H1 (cell line): ENCODE measurements around the gene MCF2L2. TPM values are rescaled to one million over a fixed set of nuclear protein-coding genes. Genes with fewer than 3 reads are reported as not detected.

Experiments
- CTCF ChIA-PET: fragments of 300-600 bp; sonication (Branson Sonifier 250); formaldehyde crosslinking; loops from one replicate; lab custom pipeline; 2021; ENCODE audit not compliant: partially characterized antibody; lab: Charles Lee
- POLR2A ChIA-PET: fragments of 300-600 bp; sonication (Branson Sonifier 250); formaldehyde crosslinking; loops from one replicate; lab custom pipeline; 2021; ENCODE audit warnings: inconsistent platforms; ENCODE audit not compliant: partially characterized antibody; lab: Charles Lee
- DNase-seq, 2 experiments: peaks; one replicate each; pipeline versions ENCODE4 v3.0.0 to v3.0.0-alpha.2; 2010 to 2022; ENCODE audit warnings: low spot score in 2 of 2, low read depth in 1 of 2, mixed read lengths in 1 of 2
- FAIRE-seq: peaks from 2 replicates; lab custom pipeline; 2011; peaks lifted over from hg19 to GRCh38; lab: Jason Lieb, UNC
- H2AFZ ChIP-seq: 2 replicates; pipeline ENCODE4 v1.8.1; 2012; ENCODE audit warnings: low read length, inconsistent platforms
- H2AK5ac ChIP-seq: 2 replicates; pipeline ENCODE4 v1.6.1; 2013; ENCODE audit warnings: low read depth, low read length
- H2BK120ac ChIP-seq: replicated peaks from 2 replicates; pipeline ENCODE3; 2013; ENCODE audit warnings: low read depth, low read length, inconsistent platforms
- H2BK12ac ChIP-seq: 2 replicates; pipeline ENCODE4 v1.6.1; 2013; ENCODE audit warnings: low read depth, low read length
- H2BK15ac ChIP-seq: 2 replicates; pipeline ENCODE4 v1.6.1; 2013; ENCODE audit warnings: low read length
- H2BK20ac ChIP-seq: 2 replicates; pipeline ENCODE4 v1.6.1; 2013; ENCODE audit warnings: low read length
- H2BK5ac ChIP-seq: 2 replicates; pipeline ENCODE4 v1.6.1; 2013; ENCODE audit warnings: low read depth, low read length
- H3K14ac ChIP-seq: 2 replicates; pipeline ENCODE4 v1.6.1; 2013; ENCODE audit warnings: inconsistent platforms; ENCODE audit not compliant: insufficient read length
- H3K18ac ChIP-seq: 2 replicates; pipeline ENCODE4 v1.6.1; 2013; ENCODE audit warnings: low read length; ENCODE audit errors: extremely low read depth
- H3K23ac ChIP-seq: 2 replicates; pipeline ENCODE4 v1.6.1; 2013; ENCODE audit warnings: inconsistent platforms; ENCODE audit not compliant: insufficient read length
- H3K23me2 ChIP-seq: 2 replicates; pipeline ENCODE4 v1.6.1; 2013; ENCODE audit warnings: low read depth, low read length
- H3K27ac ChIP-seq: 2 replicates; pipeline ENCODE4 v1.6.1; 2011; ENCODE audit warnings: low read depth, low read length, inconsistent platforms
- H3K27me3 ChIP-seq, 4 experiments: replicated peaks in 1 of 4; 1 replicate in 1 of 4; 2 replicates in 3 of 4; pipeline versions ENCODE4 v1.6.1 to v1.8.1; 2011 to 2013; ENCODE audit warnings: low read length in 3 of 4, mild to moderate bottlenecking in 3 of 4, inconsistent platforms in 2 of 4, mixed read lengths in 2 of 4, moderate library complexity in 1 of 4; ENCODE audit not compliant: control insufficient read depth in 3 of 4, insufficient read depth in 3 of 4; ENCODE audit errors: extremely low read depth in 1 of 4
- H3K36me3 ChIP-seq, 4 experiments: 2 replicates each; pipeline versions ENCODE4 v1.6.1 to v1.8.1; 2011 to 2013; ENCODE audit warnings: mild to moderate bottlenecking in 4 of 4, low read length in 3 of 4, moderate library complexity in 2 of 4, control low read depth in 1 of 4, inconsistent platforms in 1 of 4; ENCODE audit not compliant: insufficient read depth in 4 of 4, control insufficient read depth in 2 of 4
- H3K4ac ChIP-seq: replicated peaks from 2 replicates; pipeline ENCODE3; 2013; ENCODE audit warnings: low read length, low read depth, mixed read lengths, inconsistent platforms; ENCODE audit not compliant: insufficient read length
- H3K4me1 ChIP-seq, 4 experiments: replicated peaks in 1 of 4; 1 replicate in 1 of 4; 2 replicates in 3 of 4; pipeline versions ENCODE4 v1.6.1 to v1.8.1; 2011 to 2013; ENCODE audit warnings: low read length in 3 of 4, inconsistent platforms in 2 of 4, mixed read lengths in 1 of 4; ENCODE audit not compliant: insufficient read depth in 4 of 4, control insufficient read depth in 3 of 4
- H3K4me2 ChIP-seq, 2 experiments: 2 replicates each; pipeline versions ENCODE4 v1.6.1 to v1.8.1; 2011 to 2013; ENCODE audit warnings: low read depth in 2 of 2, low read length in 2 of 2, control low read depth in 1 of 2, inconsistent platforms in 1 of 2, mild to moderate bottlenecking in 1 of 2; ENCODE audit not compliant: insufficient read depth in 1 of 2
- H3K4me3 ChIP-seq, 4 experiments: fragments of 200-600, 300-600 bp in 1 of 4; sonication (generic), shearing (Covaris generic), sonication (Bioruptor Twin) in 1 of 4; 2 replicates each; pipeline versions ENCODE4 v1.5.1 to v1.8.1; 2011 to 2016; ENCODE audit warnings: low read length in 4 of 4, low read depth in 3 of 4, control low read depth in 2 of 4, inconsistent platforms in 2 of 4, mild to moderate bottlenecking in 2 of 4, mixed read lengths in 1 of 4, moderate library complexity in 1 of 4; ENCODE audit not compliant: insufficient read depth in 2 of 4; ENCODE audit errors: extremely low read depth in 1 of 4
- H3K56ac ChIP-seq: replicated peaks from 2 replicates; pipeline ENCODE3; 2013; ENCODE audit warnings: low read depth, mild to moderate bottlenecking, mixed read lengths, low read length, inconsistent platforms; ENCODE audit not compliant: insufficient read length
- H3K79me1 ChIP-seq: 2 replicates; pipeline ENCODE4 v1.6.1; 2013; ENCODE audit warnings: low read depth, low read length, control low read depth
- H3K79me2 ChIP-seq, 2 experiments: 2 replicates each; pipeline versions ENCODE4 v1.6.1 to v1.8.1; 2012 to 2013; ENCODE audit warnings: low read length in 2 of 2, mild to moderate bottlenecking in 2 of 2, inconsistent platforms in 1 of 2; ENCODE audit not compliant: insufficient read depth in 2 of 2, control insufficient read depth in 1 of 2
- H3K9ac ChIP-seq, 4 experiments: replicated peaks in 1 of 4; 1 replicate in 1 of 4; 2 replicates in 3 of 4; pipeline versions ENCODE4 v1.6.1 to v1.8.1; 2011 to 2013; ENCODE audit warnings: low read depth in 3 of 4, low read length in 3 of 4, control low read depth in 2 of 4, mild to moderate bottlenecking in 2 of 4, moderate library complexity in 2 of 4, inconsistent platforms in 1 of 4; ENCODE audit errors: extremely low read depth in 1 of 4
- H3K9me3 ChIP-seq, 2 experiments: 2 replicates each; pipeline versions ENCODE4 v1.6.1 to v1.8.1; 2012 to 2013; ENCODE audit warnings: mild to moderate bottlenecking in 2 of 2, moderate library complexity in 2 of 2, control low read depth in 1 of 2, inconsistent platforms in 1 of 2, low read depth in 1 of 2, low read length in 1 of 2, mixed read lengths in 1 of 2; ENCODE audit not compliant: insufficient read depth in 2 of 2
- H4K20me1 ChIP-seq, 2 experiments: replicated peaks in 1 of 2; 2 replicates each; pipeline versions ENCODE3 to v1.8.1; 2011 to 2013; ENCODE audit warnings: inconsistent platforms in 2 of 2, low read length in 2 of 2, mild to moderate bottlenecking in 1 of 2; ENCODE audit not compliant: insufficient read depth in 2 of 2, control insufficient read depth in 1 of 2
- H4K5ac ChIP-seq: 2 replicates; pipeline ENCODE4 v1.6.1; 2013; ENCODE audit warnings: low read length, low read depth, mixed read lengths, inconsistent platforms; ENCODE audit not compliant: insufficient read length
- H4K8ac ChIP-seq: 2 replicates; pipeline ENCODE4 v1.8.0; 2013; ENCODE audit warnings: mild to moderate bottlenecking, moderate library complexity, low read length, inconsistent platforms; ENCODE audit not compliant: insufficient read depth; ENCODE audit errors: extremely low read depth
- H4K91ac ChIP-seq: replicated peaks from 2 replicates; pipeline ENCODE3; 2013; ENCODE audit warnings: low read length, mixed read lengths, inconsistent platforms; ENCODE audit not compliant: insufficient read length
- CHD2 ChIP-seq: IDR thresholded peaks from 2 replicates; pipeline ENCODE4 v1.6.1; 2012; ENCODE audit warnings: low read length, improper control_type of control experiment
- EZH2 ChIP-seq: fragments of 200-600 bp; sonication (generic); IDR thresholded peaks from 2 replicates; pipeline ENCODE4 v1.7.1; 2012; ENCODE audit warnings: low read depth, mild to moderate bottlenecking, moderate library complexity, low read length, inconsistent platforms; ENCODE audit not compliant: severe bottlenecking
- GABPA ChIP-seq: IDR thresholded peaks from 2 replicates; pipeline ENCODE4 v1.6.1; 2011; ENCODE audit warnings: mild to moderate bottlenecking, low read length, moderate library complexity, borderline replicate concordance; ENCODE audit not compliant: insufficient read depth
- JUND ChIP-seq: IDR thresholded peaks from 2 replicates; pipeline ENCODE4 v1.6.1; 2011; ENCODE audit warnings: mild to moderate bottlenecking, improper control_type of control experiment, low read length
- SP1 ChIP-seq: IDR thresholded peaks from 2 replicates; pipeline ENCODE4 v1.6.1; 2011; ENCODE audit warnings: low read depth, low read length
- WGBS, 2 experiments: shearing (Covaris generic) in 1 of 2; methylation state at CpG; one replicate each; pipeline versions ENCODE4 v1.1.6 to v1.1.7; 2013 to 2015; ENCODE audit warnings: low lambda C conversion rate in 2 of 2, mixed read lengths in 2 of 2, inconsistent platforms in 1 of 2, low coverage in 1 of 2, missing lambda C conversion rate in 1 of 2; ENCODE audit not compliant: insufficient replicate concordance in 2 of 2, insufficient coverage in 1 of 2, insufficient read length in 1 of 2; ENCODE audit errors: extremely low coverage in 1 of 2, missing lambda C conversion rate in 1 of 2; 5-methylcytosine and 5-hydroxymethylcytosine counted together
- polyA plus RNA-seq, 7 experiments: library from polyadenylated mRNA; depleted of rRNA in 3 of 7; stranded (reverse) in 5 of 7; unstranded in 2 of 7; fragments of >200 nt in 5 of 7; fragments of 200-250 nt in 2 of 7; gene quantifications; 1 replicate in 5 of 7; 2 replicates in 1 of 7; 4 replicates in 1 of 7; pipeline versions ENCODE4 v1.2.1 to v1.2.3, GENCODE V29; 2011 to 2013; ENCODE audit warnings: missing spikeins in 2 of 7, mixed read lengths in 2 of 7
- total RNA-seq: library from RNA; stranded (reverse); fragmentation: NEBNext Ultra II Directional; extraction: Animal tissue kit (Norgen Biotek cat#: 25700); gene quantifications from 2 replicates; pipeline ENCODE4 v1.2.1, GENCODE V29; 2021

The MCF2L2 gene
- total and polyA plus RNA-seq, 2 of the 8 experiments (the other 6 are each of a cell fraction or from before 2014, with no cell fraction given) = 4.1 to 13.7 TPM

- TF ChIP-seq JUND (no peak), EZH2 (no peak), SP1 (no peak), CHD2 (no peak), GABPA (no peak)
- ChIA-PET CTCF (no interaction called here), POLR2A (interaction anchor here (2.5 kb wide), 1 partner anchor 10 kb away, joined by 25 read pairs; the partner anchor contains the start of gene B3GNT5)
- Histone ChIP-seq H3K79me1 (0 out of 2 replicates have a peak, but pooled peaks cover 3% of the 10 kb centered on the region), H4K8ac (no peak overlapping the region), H4K20me1 (peaks cover 0 to 2% of the 10 kb centered on the region in 2 experiments), H3K4me2 (peak overlapping the region; percentile 21 to 27; a peak in 3 of 4 replicates), H3K23ac (no peak overlapping the region), H3K14ac (no peak overlapping the region), H3K27me3 (no peaks in the 10 kb centered on the region), H4K91ac (no peak overlapping the region), H3K56ac (no peak overlapping the region), H3K9ac (no peak overlapping the region), H3K18ac (no peak overlapping the region), H3K4me3 (peak overlapping the region in 1 of 4 experiments; percentile 48; a peak in 1 of 8 replicates), H3K79me2 (peaks cover 0 to 16% of the 10 kb centered on the region in 2 experiments; a peak in 1 of 4 replicates), H3K4ac (no peak overlapping the region), H3K27ac (no peak overlapping the region), H2BK20ac (no peak overlapping the region), H2BK120ac (no peak overlapping the region), H4K5ac (no peak overlapping the region), H2BK12ac (no peak overlapping the region), H3K4me1 (peaks cover 18 to 44% (median 24%) of the 10 kb centered on the region in 4 experiments), H2BK15ac (no peak overlapping the region), H2AK5ac (no peak overlapping the region), H3K23me2 (no peaks in the 10 kb centered on the region; the same call in 1 of the 2 replicates), H2BK5ac (no peak overlapping the region), H2AFZ (no peak overlapping the region), H3K9me3 (no peaks in the 10 kb centered on the region), H3K36me3 (no peaks in the 10 kb centered on the region)
- 59% methylated on average over 5 of the region's 5 CpGs; no CpG with 5 or more reads in 1 of the 2 experiments for WGBS, 2 experiments
- DNase-seq (no peak), FAIRE-seq (peak; percentile 63)
These were observed 164.2 kb downstream of the MCF2L2 start for GRCh38 chr3:183264268-183264667.
